Testis (tissue), 2 donors: Measurements from ENCODE around the gene PXDN.

ENCODE experiments used
- CTCF ChIP-seq, 3 experiments: fragments of 450-650 bp in 2 of 3; fragments of 200-600 bp in 1 of 3; sonication (generic) in 1 of 3; IDR thresholded peaks; one replicate each; pipeline ENCODE4 v1.5.1; 2016 to 2019; ENCODE audit warnings: antibody characterized with exemption in 3 of 3, mild to moderate bottlenecking in 2 of 3, moderate library complexity in 1 of 3
- POLR2A ChIP-seq: fragments of 450-650 bp; IDR thresholded peaks from one replicate; pipeline ENCODE4 v1.6.1; 2017; ENCODE audit warnings: antibody characterized with exemption, mild to moderate bottlenecking, moderate library complexity

- no peak for TF ChIP-seq POLR2A
- no peak for TF ChIP-seq CTCF (IDR thresholded peaks at IDR 0.05)
These were observed 44.2 kb upstream of the PXDN start for GRCh38 chr2:1788478-1788959.
